ENCODE measurements around the gene IL2RA.

DNA sequence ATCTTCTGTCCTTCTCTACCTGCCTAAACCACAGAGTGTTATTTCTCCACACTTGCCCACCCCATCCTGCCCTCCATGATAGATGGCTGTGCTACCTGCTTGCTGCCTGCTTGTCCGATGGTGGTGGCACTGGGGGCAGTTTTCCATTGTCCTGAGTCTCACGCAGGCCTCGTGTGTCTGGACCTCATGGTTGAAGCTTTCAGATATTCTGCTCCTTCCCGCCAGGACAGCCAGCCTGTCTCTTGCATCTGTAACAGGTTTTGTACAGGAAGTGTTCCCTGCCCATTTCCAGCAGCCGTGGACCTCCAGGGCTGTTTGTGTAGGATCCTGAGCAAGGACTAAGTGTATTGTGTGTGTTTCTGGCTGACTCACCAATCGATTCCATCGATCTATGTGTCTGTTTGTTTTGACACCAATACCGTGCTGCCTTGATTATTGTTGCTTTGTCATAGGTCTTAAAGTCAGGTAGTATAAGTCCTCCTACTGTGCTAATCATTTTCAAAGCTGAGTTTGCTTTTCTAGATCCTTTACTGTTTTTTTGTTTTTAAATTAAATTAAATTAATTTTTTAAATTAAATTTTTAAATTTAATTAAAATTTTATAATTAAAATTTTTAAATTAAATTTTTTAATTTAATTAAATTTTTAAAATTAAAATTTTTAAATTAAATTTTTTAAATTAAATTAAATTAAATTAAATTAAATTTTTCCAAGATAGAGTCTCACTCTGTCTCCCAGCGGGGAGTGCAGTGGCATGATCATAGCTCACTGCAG is 93.3 kb downstream of the IL2RA start:
- TF ChIP-seq FOXK2 (IDR thresholded peaks at IDR 0.05), result no peak
- TF ChIP-seq, protein P1, sequence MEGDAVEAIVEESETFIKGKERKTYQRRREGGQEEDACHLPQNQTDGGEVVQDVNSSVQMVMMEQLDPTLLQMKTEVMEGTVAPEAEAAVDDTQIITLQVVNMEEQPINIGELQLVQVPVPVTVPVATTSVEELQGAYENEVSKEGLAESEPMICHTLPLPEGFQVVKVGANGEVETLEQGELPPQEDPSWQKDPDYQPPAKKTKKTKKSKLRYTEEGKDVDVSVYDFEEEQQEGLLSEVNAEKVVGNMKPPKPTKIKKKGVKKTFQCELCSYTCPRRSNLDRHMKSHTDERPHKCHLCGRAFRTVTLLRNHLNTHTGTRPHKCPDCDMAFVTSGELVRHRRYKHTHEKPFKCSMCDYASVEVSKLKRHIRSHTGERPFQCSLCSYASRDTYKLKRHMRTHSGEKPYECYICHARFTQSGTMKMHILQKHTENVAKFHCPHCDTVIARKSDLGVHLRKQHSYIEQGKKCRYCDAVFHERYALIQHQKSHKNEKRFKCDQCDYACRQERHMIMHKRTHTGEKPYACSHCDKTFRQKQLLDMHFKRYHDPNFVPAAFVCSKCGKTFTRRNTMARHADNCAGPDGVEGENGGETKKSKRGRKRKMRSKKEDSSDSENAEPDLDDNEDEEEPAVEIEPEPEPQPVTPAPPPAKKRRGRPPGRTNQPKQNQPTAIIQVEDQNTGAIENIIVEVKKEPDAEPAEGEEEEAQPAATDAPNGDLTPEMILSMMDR (IDR thresholded peaks at IDR 0.05 in 2 of 3, conservative IDR thresholded peaks at IDR 0.05 in 1 of 3; ENCODE audit: control insufficient read depth in 2 of 3, extremely low read depth in 1 of 3, insufficient read depth in 1 of 3, low read depth in 3 of 3, low read length in 3 of 3), result no peak
- no peak for TF ChIP-seq SRF (IDR thresholded peaks at IDR 0.05; ENCODE audit: low read depth in 2 of 2, low read length in 2 of 2)
- no peak for TF ChIP-seq RFX5 (IDR thresholded peaks at IDR 0.05; ENCODE audit: low read depth, low read length)
- TF ChIP-seq SREBF2 (IDR thresholded peaks at IDR 0.05; ENCODE audit: low read length), result no peak
- TF ChIP-seq SMARCA5 (IDR thresholded peaks at IDR 0.05), result no peak
- no peak for TF ChIP-seq IKZF1 (conservative IDR thresholded peaks at IDR 0.05)
- no peak for TF ChIP-seq FOS (IDR thresholded peaks at IDR 0.05; ENCODE audit: borderline replicate concordance, extremely low read depth, insufficient read length)
- TF ChIP-seq SPI1 (IDR thresholded peaks at IDR 0.05; ENCODE audit: borderline replicate concordance, insufficient read depth, low read depth, low read length), result no peak
- no peak for TF ChIP-seq SP1 (IDR thresholded peaks at IDR 0.05; ENCODE audit: low read depth, low read length)
- TF ChIP-seq POLR2A (IDR thresholded peaks at IDR 0.05; ENCODE audit: low read depth, low read length), result no peak
